Measurements from ENCODE around the gene R3HDML.
"Not testable (repeated sequence)": the region's sequence is repeated elsewhere in the genome, so short reads cannot be mapped to it uniquely, and the experiment has no call there.

The R3HDML gene

GRCh38 chr20:44343162-44343675, 6.4 kb downstream of the R3HDML start:
- TF ChIP-seq CTCF (IDR thresholded peaks at IDR 0.05; ENCODE audit: control extremely low read depth, extremely low read depth, low read depth, missing control alignments): no peak
- DNase-seq (ENCODE audit: extremely low spot score): no peak
- ChIA-PET CTCF (interaction anchor here (0.8 to 1.6 kb wide), 2 partner anchors 11 to 32 kb away, joined by 3 to 5 read pairs; partner anchors contain the start of gene FITM2), POLR2A (no interaction called here)

GRCh38 chr20:44344723-44345122, 7.9 kb downstream of the R3HDML start:
- CTCF ChIA-PET: no interaction called here
- POLR2A ChIA-PET: no interaction called here
- no peak for TF ChIP-seq CTCF (IDR thresholded peaks at IDR 0.05; ENCODE audit: control extremely low read depth, extremely low read depth, low read depth, missing control alignments)
- DNase-seq (ENCODE audit: extremely low spot score): no peak

GRCh38 chr20:44345147-44345546, 8.3 kb downstream of the R3HDML start:
- no peak for DNase-seq (ENCODE audit: extremely low spot score)
- ChIA-PET POLR2A (no interaction called here), CTCF (interaction anchor here (1.1 kb wide), 1 partner anchor 11 kb away, joined by 3 read pairs; the partner anchor contains the start of gene HNF4A)
- no peak for TF ChIP-seq CTCF (IDR thresholded peaks at IDR 0.05; ENCODE audit: control extremely low read depth, extremely low read depth, low read depth, missing control alignments)

GRCh38 chr20:44345941-44346340, 9.1 kb downstream of the R3HDML start:
- DNase-seq (ENCODE audit: extremely low spot score); POLR2A ChIA-PET: not testable (repeated sequence)
- CTCF ChIA-PET: interaction anchor here (1.1 kb wide), 1 partner anchor 10 kb away, joined by 3 read pairs; the partner anchor contains the start of gene HNF4A

GRCh38 chr20:44348168-44348659, 11.4 kb downstream of the R3HDML start:
- ChIA-PET CTCF (interaction anchor here (0.8 kb wide), 1 partner anchor 41 kb away, joined by 3 read pairs; no protein-coding TSS in a partner anchor), POLR2A (no interaction called here)
- no peak for DNase-seq (ENCODE audit: extremely low spot score)
- TF ChIP-seq CTCF (IDR thresholded peaks at IDR 0.05; ENCODE audit: control extremely low read depth, extremely low read depth, low read depth, missing control alignments): no peak

- TF ChIP-seq CTCF (IDR thresholded peaks at IDR 0.05; ENCODE audit: control extremely low read depth, extremely low read depth, low read depth, missing control alignments): no peak
- DNase-seq (ENCODE audit: extremely low spot score): no peak
- POLR2A ChIA-PET: no interaction called here
- CTCF ChIA-PET: no interaction called here
These were observed 12.5 kb downstream of the R3HDML start for GRCh38 chr20:44349349-44349748.

- POLR2A ChIA-PET: no interaction called here
- CTCF ChIA-PET: no interaction called here
- no peak for DNase-seq (ENCODE audit: extremely low spot score)
- no peak for TF ChIP-seq CTCF (IDR thresholded peaks at IDR 0.05; ENCODE audit: control extremely low read depth, extremely low read depth, low read depth, missing control alignments)
These were observed 13.7 kb downstream of the R3HDML start for GRCh38 chr20:44350567-44350966.
